ENCODE results near the gene LYPD8.

DNA sequence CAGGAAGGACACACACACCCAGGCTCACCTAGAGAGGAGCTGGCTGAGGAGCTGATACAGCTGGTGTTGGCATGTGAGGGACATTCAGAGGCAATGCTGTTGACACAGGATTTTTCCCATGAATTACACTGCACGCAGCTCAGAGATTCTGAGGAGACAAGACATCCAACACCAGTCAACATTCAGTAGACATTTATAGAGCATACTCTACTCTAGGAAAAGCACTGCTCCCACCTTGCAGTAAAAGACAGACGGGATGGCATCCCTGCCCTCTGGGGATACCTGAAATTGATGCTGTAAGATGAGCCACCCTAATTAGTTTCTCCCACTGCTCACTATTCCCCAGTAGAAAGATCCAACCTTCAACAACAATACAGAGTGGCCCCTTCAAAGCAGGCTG, 5.1 kb downstream of the LYPD8 start:
- TF ChIP-seq, protein P1, sequence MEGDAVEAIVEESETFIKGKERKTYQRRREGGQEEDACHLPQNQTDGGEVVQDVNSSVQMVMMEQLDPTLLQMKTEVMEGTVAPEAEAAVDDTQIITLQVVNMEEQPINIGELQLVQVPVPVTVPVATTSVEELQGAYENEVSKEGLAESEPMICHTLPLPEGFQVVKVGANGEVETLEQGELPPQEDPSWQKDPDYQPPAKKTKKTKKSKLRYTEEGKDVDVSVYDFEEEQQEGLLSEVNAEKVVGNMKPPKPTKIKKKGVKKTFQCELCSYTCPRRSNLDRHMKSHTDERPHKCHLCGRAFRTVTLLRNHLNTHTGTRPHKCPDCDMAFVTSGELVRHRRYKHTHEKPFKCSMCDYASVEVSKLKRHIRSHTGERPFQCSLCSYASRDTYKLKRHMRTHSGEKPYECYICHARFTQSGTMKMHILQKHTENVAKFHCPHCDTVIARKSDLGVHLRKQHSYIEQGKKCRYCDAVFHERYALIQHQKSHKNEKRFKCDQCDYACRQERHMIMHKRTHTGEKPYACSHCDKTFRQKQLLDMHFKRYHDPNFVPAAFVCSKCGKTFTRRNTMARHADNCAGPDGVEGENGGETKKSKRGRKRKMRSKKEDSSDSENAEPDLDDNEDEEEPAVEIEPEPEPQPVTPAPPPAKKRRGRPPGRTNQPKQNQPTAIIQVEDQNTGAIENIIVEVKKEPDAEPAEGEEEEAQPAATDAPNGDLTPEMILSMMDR (IDR thresholded peaks at IDR 0.05), result no peak
- no peak for TF ChIP-seq POLR2AphosphoS5 (IDR thresholded peaks at IDR 0.05)
- no peak for TF ChIP-seq POLR2A (IDR thresholded peaks at IDR 0.05; ENCODE audit: low read depth)
- no peak for TF ChIP-seq EP300 (IDR thresholded peaks at IDR 0.05)
